Liver (tissue), 9 donors: ENCODE results near the gene CD160. TPM values are rescaled to one million over a fixed set of nuclear protein-coding genes. Genes with fewer than 3 reads are reported as not detected.
A peak's percentile ranks its signal among the peaks of the same experiment; 100 is the strongest.

ENCODE experiments used
- DNase-seq: peaks from one replicate; pipeline ENCODE4 v3.0.0-alpha.2; 2017; ENCODE audit warnings: low spot score
- H3K27ac ChIP-seq, 2 donors: one replicate each; pipeline ENCODE4 v1.7.0; 2013; ENCODE audit warnings: inconsistent platforms in 2 of 2, low read length in 2 of 2, control low read depth in 1 of 2, low read depth in 1 of 2, mild to moderate bottlenecking in 1 of 2
- H3K27me3 ChIP-seq, 4 donors: one replicate each; pipeline versions ENCODE4 v1.6.1 to v1.7.0; 2013; ENCODE audit warnings: low read length in 3 of 4, inconsistent platforms in 1 of 4, mild to moderate bottlenecking in 1 of 4, moderate library complexity in 1 of 4; ENCODE audit not compliant: control insufficient read depth in 4 of 4, insufficient read depth in 4 of 4
- H3K36me3 ChIP-seq, 4 donors: one replicate each; pipeline versions ENCODE4 v1.6.1 to v1.7.0; 2013; ENCODE audit warnings: low read length in 3 of 4, mild to moderate bottlenecking in 3 of 4, low read depth in 1 of 4, moderate library complexity in 1 of 4; ENCODE audit not compliant: control insufficient read depth in 4 of 4, insufficient read depth in 3 of 4
- H3K4me1 ChIP-seq, 4 donors: one replicate each; pipeline versions ENCODE4 v1.6.1 to v1.7.0; 2013; ENCODE audit warnings: low read length in 3 of 4, mild to moderate bottlenecking in 3 of 4, moderate library complexity in 1 of 4; ENCODE audit not compliant: control insufficient read depth in 4 of 4, insufficient read depth in 4 of 4
- H3K4me3 ChIP-seq, 3 donors: one replicate each; pipeline versions ENCODE4 v1.6.1 to v1.7.0; 2013; ENCODE audit warnings: low read length in 3 of 3, control low read depth in 1 of 3, low read depth in 1 of 3, mild to moderate bottlenecking in 1 of 3
- H3K9ac ChIP-seq, 2 donors: one replicate each; pipeline ENCODE4 v1.7.0; 2013; ENCODE audit warnings: low read length in 2 of 2, mild to moderate bottlenecking in 2 of 2, moderate library complexity in 2 of 2, control low read depth in 1 of 2, low read depth in 1 of 2
- H3K9me3 ChIP-seq, 4 donors: one replicate each; pipeline versions ENCODE4 v1.6.1 to v1.7.0; 2013; ENCODE audit warnings: low read length in 3 of 4; ENCODE audit not compliant: control insufficient read depth in 4 of 4
- CTCF ChIP-seq: fragments of 150-350 bp; IDR thresholded peaks from 2 replicates; pipeline ENCODE4 v1.5.1; 2017; ENCODE audit warnings: improper control_type of control experiment, low read depth, low read length; ENCODE audit not compliant: missing input control
- EGR1 ChIP-seq, 2 donors: IDR thresholded peaks; 2 replicates each; pipeline ENCODE4 v1.6.1; 2016 to 2018; ENCODE audit warnings: antibody characterized with exemption in 2 of 2, low read depth in 2 of 2
- FOXA1 ChIP-seq: IDR thresholded peaks from 2 replicates; pipeline ENCODE4 v1.6.1; 2016; ENCODE audit warnings: antibody characterized with exemption
- FOXA2 ChIP-seq: IDR thresholded peaks from 2 replicates; pipeline ENCODE4 v1.6.1; 2016; ENCODE audit warnings: antibody characterized with exemption
- GABPA ChIP-seq, 2 donors: IDR thresholded peaks in 1 of 2; conservative IDR thresholded peaks in 1 of 2; 2 replicates each; pipeline ENCODE4 v1.6.1; 2016; ENCODE audit warnings: antibody characterized with exemption in 2 of 2, mild to moderate bottlenecking in 1 of 2, moderate library complexity in 1 of 2
- HNF4A ChIP-seq, 2 donors: conservative IDR thresholded peaks; 2 replicates each; pipeline ENCODE4 v1.6.1; 2016; ENCODE audit warnings: antibody characterized with exemption in 2 of 2, mild to moderate bottlenecking in 2 of 2
- HNF4G ChIP-seq: IDR thresholded peaks from 2 replicates; pipeline ENCODE4 v1.6.1; 2016; ENCODE audit warnings: antibody characterized with exemption
- JUND ChIP-seq, 2 donors: IDR thresholded peaks; 2 replicates each; pipeline ENCODE4 v1.6.1; 2016; ENCODE audit warnings: antibody characterized with exemption in 2 of 2
- MAX ChIP-seq: IDR thresholded peaks from 2 replicates; pipeline ENCODE4 v1.6.1; 2016; ENCODE audit warnings: antibody characterized with exemption
- NR2F2 ChIP-seq: IDR thresholded peaks from 2 replicates; pipeline ENCODE4 v1.6.1; 2016; ENCODE audit warnings: antibody characterized with exemption
- RAD21 ChIP-seq, 2 donors: IDR thresholded peaks; 2 replicates each; pipeline ENCODE4 v1.6.1; 2016; ENCODE audit warnings: antibody characterized with exemption in 2 of 2, mild to moderate bottlenecking in 2 of 2
- REST ChIP-seq: IDR thresholded peaks from 2 replicates; pipeline ENCODE4 v1.6.1; 2016; ENCODE audit warnings: antibody characterized with exemption, mild to moderate bottlenecking
- RXRA ChIP-seq, 2 donors: IDR thresholded peaks; 2 replicates each; pipeline ENCODE4 v1.6.1; 2017 to 2018; ENCODE audit warnings: antibody characterized with exemption in 2 of 2, mild to moderate bottlenecking in 1 of 2
- TAF1 ChIP-seq: conservative IDR thresholded peaks from 2 replicates; pipeline ENCODE4 v1.6.1; 2016; ENCODE audit warnings: antibody characterized with exemption, mild to moderate bottlenecking
- YY1 ChIP-seq: IDR thresholded peaks from 2 replicates; pipeline ENCODE4 v1.6.1; 2016; ENCODE audit warnings: antibody characterized with exemption, mild to moderate bottlenecking
- ZBTB33 ChIP-seq: IDR thresholded peaks from 2 replicates; pipeline ENCODE4 v1.6.1; 2016; ENCODE audit warnings: antibody characterized with exemption
- WGBS: extraction: QIAGEN DNeasy Blood & Tissue Kit; methylation state at CpG from one replicate; pipeline ENCODE4 v1.1.7; 2013; 5-methylcytosine and 5-hydroxymethylcytosine counted together
- polyA plus RNA-seq, 2 donors: library from polyadenylated mRNA; stranded (reverse) in 1 of 2; unstranded in 1 of 2; fragments of 200-250 nt in 1 of 2; fragments of >200 nt in 1 of 2; fragmentation: Nextera tagmentation in 1 of 2; extraction: Ambion mirVana in 1 of 2; gene quantifications; one replicate each; pipeline versions ENCODE4 v1.2.1 to v1.2.3, GENCODE V29; 2013 to 2015
- total RNA-seq, 2 donors: library from RNA; depleted of rRNA; stranded (reverse); fragments of >200 nt; gene quantifications; one replicate each; pipeline ENCODE4 v1.2.3, GENCODE V29; 2014
- donor health status: healthy.
- donor health status: healthy.
- donor health status: healthy.
- donor health status: healthy.
- donor health status: healthy.

Gene CD160
- total and polyA plus RNA-seq, 4 donors: 0.54 to 1.4 (median 1.1) TPM

- no peak for DNase-seq
- Histone ChIP-seq H3K4me3 (no peak overlapping the region), H3K4me1 (peaks cover 10 to 82% (median 58%) of the 10 kb centered on the region in 4 donors), H3K36me3 (no peaks in the 10 kb centered on the region), H3K27ac (peak overlapping the region; percentile 93 to 96), H3K9me3 (no peaks in the 10 kb centered on the region), H3K27me3 (no peaks in the 10 kb centered on the region), H3K9ac (peak overlapping the region; percentile 13 to 57)
- TF ChIP-seq GABPA (IDR thresholded peaks at IDR 0.05 in 1 of 2, conservative IDR thresholded peaks at IDR 0.05 in 1 of 2): no peak
- TF ChIP-seq RXRA (IDR thresholded peaks at IDR 0.05): peak in 1 of 2 donors; percentile 11
- TF ChIP-seq JUND (IDR thresholded peaks at IDR 0.05): no peak
- no peak for TF ChIP-seq FOXA1
- no peak for TF ChIP-seq FOXA2
- 45% methylated on average over 7 of the region's 7 CpGs for WGBS
Observed at GRCh38 chr1:145708063-145708462, 11.2 kb upstream of the CD160 start.

GRCh38 chr1:145710291-145711027 is 8.8 kb upstream of the CD160 start:
- Histone ChIP-seq H3K27ac (peak overlapping the region; percentile 54 to 69), H3K9ac (no peak overlapping the region), H3K36me3 (no peaks in the 10 kb centered on the region), H3K27me3 (no peaks in the 10 kb centered on the region), H3K9me3 (no peaks in the 10 kb centered on the region), H3K4me1 (peaks cover 11 to 81% (median 62%) of the 10 kb centered on the region in 4 donors), H3K4me3 (no peak overlapping the region)
- TF ChIP-seq NR2F2 (no peak), MAX (no peak), TAF1 (no peak), ZBTB33 (no peak)
- WGBS: 64% methylated on average over 4 of the region's 4 CpGs
- DNase-seq: no peak

GRCh38 chr1:145711213-145711651 is 8.1 kb upstream of the CD160 start:
- Histone ChIP-seq H3K4me1 (peaks cover 11 to 77% (median 54%) of the 10 kb centered on the region in 4 donors), H3K9me3 (no peaks in the 10 kb centered on the region), H3K9ac (no peak overlapping the region), H3K27ac (peak overlapping the region; percentile 54 to 69), H3K4me3 (no peak overlapping the region), H3K27me3 (no peaks in the 10 kb centered on the region), H3K36me3 (no peaks in the 10 kb centered on the region)
- 44% methylated on average over 3 of the region's 3 CpGs for WGBS
- no peak for DNase-seq
- TF ChIP-seq CTCF (no peak), RAD21 (IDR thresholded peaks at IDR 0.05) (no peak), HNF4G (peak; percentile 42), ZBTB33 (no peak), MAX (peak; percentile 48), EGR1 (IDR thresholded peaks at IDR 0.05; ENCODE audit: low read depth in 2 of 2) (no peak), FOXA1 (no peak), HNF4A (conservative IDR thresholded peaks at IDR 0.05) (peak; percentile 56 to 62), GABPA (IDR thresholded peaks at IDR 0.05 in 1 of 2, conservative IDR thresholded peaks at IDR 0.05 in 1 of 2) (no peak), FOXA2 (peak; percentile 34), REST (no peak), YY1 (no peak), RXRA (IDR thresholded peaks at IDR 0.05) (peak; percentile 47 to 48), NR2F2 (no peak), JUND (IDR thresholded peaks at IDR 0.05) (peak in 1 of 2 donors; percentile 48)
